HG03280 (cell line): Measurements from ENCODE around the gene HSPB1.
"Not testable (repeated sequence)": the region's sequence is repeated elsewhere in the genome, so short reads cannot be mapped to it uniquely, and the experiment has no call there.

Source experiments
- ATAC-seq: cut with Tn5 transposase; IDR thresholded peaks from one replicate; pipeline ENCODE4 v1.9.1; 2021; ENCODE audit warnings: mild to moderate bottlenecking, moderate library complexity; ENCODE audit not compliant: unreplicated experiment

Gene HSPB1

DNA sequence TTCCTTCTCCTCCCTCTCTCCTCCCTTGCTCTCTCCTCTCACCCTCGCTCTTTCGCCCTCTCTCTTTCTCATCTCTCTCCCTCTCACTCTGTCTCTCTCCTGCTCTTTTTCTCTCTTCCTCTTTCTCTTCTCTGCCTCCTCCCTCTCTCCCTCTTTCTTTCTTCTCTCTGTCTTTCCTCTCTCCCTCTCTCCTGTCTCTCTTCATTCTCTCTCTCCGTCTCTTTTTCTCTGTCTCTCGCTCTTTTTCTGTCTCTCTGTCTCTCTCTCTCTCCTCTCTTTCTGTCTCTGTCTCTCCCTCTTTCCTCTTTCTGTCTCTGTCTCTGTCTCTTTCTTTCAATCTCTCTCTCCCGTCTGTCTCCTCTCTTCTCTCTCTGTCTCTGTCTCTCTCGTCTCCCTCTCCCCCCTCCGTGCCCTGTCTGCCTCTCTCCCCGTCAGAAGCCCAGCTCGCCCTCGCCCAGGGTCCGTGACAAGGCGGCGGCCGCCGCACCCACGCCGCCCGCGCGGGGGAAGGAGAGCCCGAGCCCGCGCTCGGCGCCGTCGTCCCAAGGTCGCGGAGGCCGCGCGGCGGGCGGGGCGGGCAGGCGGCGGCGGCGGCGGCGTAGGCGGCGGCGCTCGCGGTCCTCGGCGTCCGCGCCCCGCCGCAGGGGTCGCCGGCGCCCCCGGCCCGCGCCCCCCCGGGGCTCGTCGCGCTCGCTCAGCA is 21.3 kb upstream of the HSPB1 start:
- ATAC-seq: no peak

DNA sequence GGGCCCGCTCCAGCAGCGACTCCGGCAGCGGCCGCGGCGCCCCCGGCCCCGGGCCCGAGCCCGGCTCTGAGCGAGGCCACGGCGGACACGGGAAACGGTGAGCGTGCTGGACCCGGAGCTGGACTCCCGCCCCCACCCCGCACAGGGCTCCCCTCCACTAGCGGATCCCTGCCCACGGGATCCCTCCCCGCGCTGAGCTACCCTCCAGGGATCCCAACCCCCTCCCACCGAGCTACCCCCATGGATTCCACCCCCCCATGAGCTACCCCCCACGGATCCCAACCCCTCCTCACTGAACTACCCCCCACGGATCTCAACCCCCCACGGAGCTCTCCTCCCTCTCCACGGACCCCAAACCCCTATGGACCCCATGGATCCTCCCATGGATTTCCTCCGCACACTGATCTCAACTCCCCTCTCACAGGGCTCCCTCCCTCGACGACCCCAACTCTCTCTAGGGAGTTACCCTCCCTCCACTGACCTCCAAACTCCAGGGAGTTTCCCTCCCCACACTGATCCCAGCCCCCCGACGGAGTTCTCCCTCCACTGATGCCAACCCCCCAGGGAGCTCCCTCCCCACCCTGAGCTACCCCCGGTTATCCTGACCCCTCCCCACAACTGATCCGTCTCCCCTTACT is 20.6 kb upstream of the HSPB1 start:
- ATAC-seq: no peak

DNA sequence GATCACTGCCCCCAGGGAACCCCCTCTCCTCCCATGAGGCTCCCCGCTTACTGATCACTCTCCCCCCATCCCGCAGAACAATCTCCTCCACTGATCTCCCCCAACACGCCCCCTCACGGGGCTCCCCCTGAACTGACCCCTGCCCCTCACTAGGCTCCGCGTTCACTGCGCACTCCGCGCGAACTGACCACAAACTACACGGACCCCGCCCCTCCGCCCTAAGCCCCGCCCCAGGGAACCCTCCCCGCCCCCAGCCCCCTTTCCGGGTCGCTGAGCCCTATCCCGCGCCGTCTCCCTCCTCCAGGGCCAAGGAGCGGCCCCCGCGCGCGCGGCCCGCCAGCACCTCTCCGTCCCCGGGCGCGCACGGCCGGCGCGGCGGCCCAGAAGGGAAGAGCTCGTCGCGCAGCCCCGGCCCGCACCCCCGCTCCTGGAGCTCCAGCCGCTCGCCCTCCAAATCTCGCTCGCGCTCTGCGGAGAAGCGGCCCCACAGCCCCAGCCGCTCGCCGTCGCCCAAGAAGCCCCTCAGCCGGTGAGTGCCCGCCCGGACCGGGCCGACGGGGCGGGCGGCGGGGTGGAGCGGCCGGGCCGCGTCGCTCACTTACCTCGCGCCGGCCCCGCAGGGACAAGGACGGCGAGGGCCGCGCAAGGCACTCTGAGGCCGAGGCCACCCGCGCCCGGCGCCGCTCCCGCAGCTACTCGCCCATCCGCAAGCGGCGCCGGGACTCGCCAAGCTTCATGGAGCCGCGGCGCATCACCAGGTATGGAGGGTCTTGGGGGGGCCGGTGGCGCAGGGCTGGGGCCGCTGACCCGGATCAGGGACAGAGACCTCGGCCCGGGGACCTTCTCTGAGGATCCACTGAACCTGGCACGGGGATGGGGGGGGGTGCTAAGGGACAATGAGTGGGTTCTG is 19.9 kb upstream of the HSPB1 start:
- no peak for ATAC-seq

DNA sequence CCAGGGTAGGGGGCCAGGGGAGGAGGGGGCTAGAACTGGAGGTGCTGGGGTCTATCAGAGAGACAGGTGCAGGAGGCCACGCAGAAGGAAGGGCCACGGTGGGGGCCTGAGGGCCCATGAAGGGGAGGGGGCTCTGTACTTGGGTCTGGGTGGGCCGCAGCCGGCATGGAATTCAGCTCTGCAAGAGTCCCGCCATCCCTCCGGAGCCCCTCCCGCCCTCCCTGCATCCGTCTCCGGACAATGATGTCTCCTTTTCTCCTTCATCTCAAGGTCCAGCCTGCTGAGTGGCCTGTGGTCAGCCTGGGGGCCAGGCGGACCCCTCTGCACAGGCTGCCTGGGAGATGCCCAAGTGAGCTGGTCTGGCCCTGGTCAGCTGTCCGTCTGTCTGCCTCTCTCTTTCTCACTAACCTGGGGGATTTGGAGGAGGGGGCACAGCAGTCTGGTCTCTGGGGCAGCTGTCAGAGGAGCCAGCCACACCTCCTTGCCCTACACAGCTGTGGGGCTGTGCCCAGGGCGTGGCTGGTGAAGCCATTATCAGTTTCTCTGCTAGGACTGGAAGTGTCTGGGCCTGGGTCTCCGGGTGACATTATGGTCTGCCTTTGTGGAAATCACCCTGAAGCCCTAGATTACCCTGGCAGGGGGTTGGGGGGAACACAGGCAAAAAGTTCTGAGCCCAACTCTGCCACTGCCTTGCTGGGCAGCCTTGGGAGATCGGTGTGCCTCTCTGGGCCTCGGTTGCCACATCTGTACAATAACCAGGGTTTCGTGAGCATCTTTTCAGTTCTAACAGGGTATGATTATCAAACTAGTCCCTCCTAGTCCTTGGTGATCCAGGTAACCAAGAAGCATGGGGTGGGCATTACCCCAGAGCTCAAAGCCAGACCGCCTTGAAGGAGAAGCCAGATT is 19.0 kb upstream of the HSPB1 start:
- no peak for ATAC-seq

DNA sequence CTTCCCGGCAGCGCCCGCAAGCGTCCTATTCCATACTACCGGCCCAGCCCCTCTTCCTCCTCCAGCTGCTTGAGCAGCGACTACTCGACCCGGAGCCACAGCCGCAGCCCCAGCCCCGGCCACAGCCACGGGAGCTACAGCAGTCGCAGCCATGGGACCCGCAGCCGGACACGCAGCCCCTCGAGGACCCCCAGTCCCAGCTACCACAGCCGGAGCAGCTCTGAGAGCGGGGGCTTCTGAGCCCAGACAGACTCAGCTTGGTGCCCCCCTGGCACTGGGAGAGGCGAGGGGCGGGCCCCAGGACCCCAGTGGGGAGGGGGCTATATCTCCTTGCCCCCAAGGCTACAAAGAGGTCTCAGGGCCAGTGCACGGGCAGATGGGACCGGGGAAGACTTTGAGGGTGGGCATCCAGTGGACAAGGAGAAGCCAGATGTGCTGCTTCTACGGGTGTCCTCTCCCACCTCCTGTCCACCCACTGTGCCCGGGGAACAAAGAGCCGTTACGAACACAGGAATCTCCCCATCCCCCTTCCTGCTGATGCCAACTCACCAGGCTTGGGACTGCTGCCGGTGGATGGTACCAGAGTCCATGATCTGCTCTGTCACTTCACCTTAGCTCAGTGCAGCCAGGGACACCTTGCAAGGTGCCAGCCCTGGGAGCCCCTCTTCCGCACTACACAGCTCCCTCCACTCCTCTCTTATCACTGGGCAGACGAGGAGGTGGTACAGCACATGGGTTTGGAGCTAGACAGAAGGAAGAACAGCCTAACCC is 16.7 kb upstream of the HSPB1 start:
- no peak for ATAC-seq

DNA sequence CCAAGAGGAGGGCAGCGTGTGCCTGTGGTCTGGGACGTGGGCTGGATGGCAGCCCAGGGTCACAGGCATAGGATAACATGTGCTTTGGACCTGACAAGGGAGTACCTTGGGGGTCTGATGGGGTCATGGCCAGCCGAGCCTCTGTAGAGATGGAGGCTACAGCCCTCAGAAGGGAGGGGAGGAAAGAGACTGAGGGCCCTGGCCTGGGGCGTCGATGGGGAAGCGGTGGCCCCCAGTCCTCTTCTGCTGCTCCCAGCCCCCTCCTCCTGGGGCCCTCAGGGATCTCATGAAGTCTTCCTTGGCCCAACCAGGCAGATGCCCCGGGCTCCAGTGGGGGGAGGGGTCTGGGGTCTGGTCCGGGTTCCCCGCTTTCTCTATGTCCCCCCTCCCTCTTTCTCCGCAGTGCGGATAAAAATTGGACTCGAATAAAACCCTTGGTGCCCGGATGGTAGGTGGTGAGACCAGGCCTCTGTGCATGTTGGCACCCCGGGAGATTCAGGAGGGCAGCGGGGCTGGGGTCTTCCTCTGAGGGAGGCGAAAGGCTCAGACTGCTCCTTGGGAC is 15.6 kb upstream of the HSPB1 start:
- ATAC-seq: no peak

DNA sequence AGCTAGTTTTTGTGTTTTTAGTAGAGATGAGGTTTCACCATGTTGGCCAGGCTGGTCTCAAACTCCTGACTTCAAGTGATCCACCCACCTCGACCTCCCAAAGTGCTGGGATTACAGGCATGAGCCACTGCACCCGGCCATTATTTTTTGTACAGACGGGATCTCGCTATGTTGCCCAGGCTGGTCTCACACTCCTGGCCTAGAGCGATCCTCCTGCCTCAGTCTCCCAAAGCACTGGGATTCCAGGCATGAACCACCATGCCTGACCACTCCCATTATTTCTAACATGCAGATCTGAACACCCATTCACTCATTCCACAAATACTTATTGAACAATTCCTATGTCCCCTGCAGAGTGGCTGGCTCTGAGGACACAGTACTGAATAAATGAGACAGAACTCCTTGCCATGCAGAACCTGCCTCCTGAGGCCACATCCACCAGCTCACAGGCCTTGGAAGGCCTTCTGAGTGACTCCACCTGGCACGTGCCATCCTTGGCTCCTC is 11.6 kb upstream of the HSPB1 start:
- not testable (repeated sequence) for ATAC-seq

DNA sequence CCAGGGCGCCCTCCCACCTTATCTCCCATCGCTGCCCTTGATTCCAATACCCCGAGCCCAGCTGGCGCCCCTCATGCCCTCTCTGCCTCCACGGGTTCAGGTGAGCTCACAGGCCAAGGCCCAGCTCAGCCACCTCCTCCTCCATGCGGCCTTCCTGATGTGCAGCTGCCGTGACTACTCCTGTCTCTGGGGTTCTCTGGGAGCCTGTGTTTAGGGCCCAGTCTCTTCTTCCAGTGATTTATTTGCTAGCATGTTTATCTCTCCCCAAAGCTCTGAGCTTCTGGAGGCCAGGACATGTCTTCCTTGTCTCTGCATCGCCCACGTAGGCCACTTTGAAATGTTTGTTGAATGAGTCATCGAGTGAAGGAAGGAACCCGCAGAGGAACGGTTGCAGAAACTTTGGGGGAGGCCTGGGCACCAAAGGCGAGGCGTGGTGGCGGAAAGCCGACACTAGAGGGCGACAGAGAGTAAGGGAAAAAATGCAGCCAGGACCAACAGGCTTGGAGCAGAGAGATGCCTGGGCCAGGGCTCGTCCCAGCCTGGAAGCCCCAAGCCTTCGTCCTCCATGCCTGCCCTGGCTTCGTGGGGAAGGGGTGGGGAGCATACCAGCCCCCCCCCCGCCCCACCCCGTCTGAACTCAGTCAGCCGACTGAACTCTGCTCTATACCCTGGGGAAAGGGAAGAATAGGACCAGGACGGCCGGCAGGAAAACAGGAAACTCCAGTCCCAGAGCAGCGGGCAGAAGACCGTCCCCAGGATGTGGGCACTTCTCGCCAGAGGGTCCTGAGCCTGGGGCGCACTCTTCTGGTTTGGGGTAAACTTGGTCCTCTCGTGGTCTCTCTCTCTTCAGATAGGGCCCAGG is 10.9 kb upstream of the HSPB1 start:
- peak; percentile 72 for ATAC-seq

DNA sequence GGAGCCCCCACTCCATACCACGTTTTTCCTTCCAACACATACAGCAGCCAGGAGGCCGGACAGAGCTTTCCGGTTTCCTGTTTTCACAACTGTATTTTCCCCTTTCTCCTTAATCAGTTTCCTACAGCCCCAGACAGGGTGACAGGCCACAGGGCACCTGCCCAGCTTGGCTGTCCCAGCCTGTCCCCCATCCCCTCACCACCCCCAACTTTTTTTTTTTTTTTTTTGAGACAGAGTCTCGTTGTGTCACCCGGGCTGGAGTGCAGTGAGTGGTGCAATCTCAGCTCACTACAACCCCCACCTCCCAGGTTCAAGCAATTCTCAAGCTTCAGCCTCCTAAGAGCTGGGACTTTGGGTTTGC is 10.3 kb upstream of the HSPB1 start:
- no peak for ATAC-seq

DNA sequence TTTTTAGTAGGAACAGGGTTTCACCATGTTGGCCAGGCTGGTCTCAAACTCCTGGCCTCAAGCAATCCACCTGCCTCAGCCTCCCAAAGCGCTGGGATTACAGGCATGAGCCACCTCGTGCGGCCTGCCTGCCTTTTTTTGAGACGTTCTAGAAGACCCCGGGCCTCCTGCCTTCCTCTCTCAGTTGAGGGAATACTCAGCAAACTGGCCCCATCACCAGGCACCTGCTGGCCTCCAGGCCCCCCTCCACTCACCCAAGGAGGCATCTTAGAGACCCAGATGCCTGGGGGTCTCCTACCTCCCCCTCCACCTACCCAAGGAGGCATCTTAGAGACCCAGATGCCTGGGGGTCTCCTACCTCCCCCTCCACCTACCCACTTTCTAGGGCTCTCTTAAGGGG is 9.6 kb upstream of the HSPB1 start:
- not testable (repeated sequence) for ATAC-seq

DNA sequence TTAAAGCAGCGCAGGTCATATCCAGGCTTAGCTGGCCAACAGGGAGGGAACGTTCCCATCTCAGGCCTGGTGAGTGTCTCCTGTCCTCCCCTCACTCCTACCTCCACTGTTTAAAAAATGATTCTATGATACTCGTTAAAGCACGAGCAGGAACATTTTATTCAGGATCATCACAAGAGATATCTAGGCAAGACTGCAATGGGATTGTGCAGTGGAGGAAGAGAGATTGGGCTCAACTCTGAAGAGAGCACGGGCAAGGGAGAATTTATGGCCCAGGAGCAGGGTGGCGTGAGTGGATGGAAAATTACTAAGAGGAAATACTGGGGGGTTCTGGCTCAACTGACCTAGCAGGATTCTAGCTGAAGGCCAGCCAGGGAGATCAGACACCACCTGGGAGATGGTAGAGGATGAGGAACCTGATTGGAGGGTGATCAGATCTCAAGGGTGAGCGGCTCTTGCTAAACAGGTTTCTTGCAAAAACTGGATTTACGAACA is 9.0 kb upstream of the HSPB1 start:
- no peak for ATAC-seq

DNA sequence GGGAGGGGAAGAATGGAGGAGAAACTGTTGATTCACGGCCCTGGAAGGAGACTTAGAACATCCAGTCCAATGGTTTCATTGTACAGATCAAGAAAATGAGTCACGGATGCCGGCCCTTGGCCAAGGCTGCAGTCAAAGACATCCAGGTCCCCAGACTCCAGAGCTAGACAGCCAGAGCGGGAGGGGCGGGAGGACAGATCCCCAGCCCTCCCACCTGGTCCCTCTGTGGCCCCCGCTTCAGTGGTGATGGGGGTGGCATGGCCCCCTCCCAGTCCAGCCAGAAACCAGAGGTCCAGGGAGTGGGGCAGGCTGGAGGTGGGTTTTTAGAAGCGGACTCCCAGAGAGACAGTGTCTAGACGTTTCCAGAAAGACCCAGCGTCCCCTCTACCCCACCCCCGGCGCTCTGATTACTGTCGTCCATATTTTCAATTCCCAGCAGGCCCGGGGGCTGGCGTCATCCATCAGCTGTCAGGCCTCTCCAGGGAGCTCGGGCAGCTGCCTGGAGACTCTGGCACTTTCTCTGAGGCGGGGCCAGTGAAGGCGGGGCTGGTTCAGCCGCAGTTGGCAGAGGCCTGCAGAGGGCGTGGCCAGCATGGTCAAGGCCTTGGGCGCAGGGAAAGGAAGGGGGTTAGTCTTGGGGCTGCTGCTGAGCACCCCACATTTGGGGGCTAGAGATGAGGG is 8.0 kb upstream of the HSPB1 start:
- ATAC-seq: no peak

DNA sequence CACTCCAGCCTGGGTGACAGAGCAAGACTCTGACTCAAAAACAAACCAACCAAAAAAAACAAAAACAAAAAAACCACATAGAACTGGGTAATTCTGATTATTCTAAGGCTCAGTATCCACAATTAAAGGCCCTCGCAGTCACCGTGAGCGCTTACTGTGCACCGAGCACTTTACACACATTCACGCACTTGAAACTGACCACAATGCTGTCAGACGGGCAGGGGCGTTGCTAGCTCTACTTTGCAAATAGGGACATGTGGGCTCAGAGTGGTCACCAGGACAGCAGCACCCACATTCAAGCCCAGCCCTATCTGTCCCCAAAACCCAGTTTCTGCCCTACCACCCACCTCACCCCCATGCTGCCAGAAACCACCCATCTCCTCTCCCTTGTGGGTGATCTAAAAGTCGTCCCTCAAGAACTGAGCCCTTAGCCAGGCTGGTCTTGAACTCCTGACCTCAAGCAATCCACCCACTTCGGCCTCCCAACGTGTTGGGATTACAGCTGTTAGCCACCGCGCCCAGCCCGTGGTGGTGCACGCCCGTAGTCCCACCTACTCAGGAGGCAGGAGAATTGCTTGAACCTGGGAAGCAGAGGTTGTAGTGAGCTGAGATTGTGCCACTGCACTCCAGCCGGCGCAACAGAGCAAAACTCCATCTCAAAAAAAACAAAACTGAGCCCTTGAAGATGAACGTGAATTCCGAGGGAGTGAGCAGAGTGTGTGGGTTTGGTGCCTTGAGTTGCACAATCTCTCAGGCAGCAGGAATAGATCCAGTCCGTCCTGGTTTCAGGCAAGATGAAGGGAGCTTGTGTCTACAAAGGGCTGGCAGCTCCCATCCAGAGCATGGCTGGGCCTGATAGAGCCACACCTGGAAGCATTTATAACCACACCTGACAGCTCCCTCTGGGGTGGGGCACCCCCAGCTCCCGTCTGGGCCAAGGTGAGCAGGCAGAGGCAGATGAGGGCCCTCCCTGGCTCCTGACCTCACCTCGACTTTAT is 5.4 kb upstream of the HSPB1 start:
- no peak for ATAC-seq

DNA sequence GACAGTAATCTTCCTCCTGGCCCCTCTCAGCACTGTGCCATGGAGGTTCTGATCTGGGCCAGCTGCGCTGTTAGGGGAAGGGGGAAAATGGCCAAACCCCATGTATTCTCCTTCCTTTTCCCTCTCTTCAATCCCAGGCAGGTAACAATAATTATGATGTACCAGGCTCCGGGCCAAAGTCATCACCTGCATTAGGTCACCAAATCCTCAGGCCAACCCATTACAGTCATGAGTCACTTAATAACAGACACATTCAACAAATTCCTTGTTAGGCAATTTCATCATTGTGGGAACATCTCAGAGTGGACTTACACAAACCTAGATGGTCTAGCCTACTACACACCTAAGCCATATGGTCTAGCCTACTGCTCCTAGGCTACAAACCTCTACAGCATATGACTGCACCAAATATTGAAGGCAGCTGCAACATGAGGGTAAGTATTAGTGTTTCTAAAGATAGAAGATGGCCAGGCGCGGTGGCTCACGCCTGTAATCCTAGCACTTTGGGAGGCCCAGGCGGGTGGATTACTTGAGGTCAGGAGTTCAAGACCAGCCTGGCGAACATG is 2.2 kb upstream of the HSPB1 start:
- no peak for ATAC-seq

DNA sequence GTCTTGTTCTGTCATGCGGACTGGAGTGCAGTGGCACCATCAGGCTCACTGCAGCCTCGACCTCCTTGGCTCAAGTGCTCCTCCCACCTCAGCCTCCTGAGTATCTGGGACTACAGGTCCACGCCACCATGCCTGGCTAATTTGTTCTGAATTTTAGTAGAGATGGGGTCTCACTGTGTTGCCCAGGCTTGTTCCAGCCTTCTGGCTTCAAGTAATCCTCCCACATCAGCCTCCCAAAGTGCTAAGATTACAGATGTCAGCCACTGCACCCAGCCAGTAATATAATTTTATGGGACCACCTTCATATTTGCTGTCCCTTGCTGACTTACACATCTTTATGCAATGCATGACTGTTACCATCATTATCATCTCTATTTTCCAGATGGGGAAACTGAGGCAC is 1.5 kb upstream of the HSPB1 start:
- ATAC-seq: no peak
